ENCODE data around the gene SPTSSB. TPM values are rescaled to one million over a fixed set of nuclear protein-coding genes. Genes with fewer than 3 reads are reported as not detected.

SPTSSB gene
- under 0.01 TPM in 1 of 2 replicates, not detected in the other for total RNA-seq
- 0.07 TPM in 1 of 2 replicates, not detected in the other for polyA plus RNA-seq
- not detected in 2 replicates for polyA plus RNA-seq (2012)
- polyA minus RNA-seq (ENCODE audit: low replicate concordance), result not detected in 2 replicates

- DNase-seq (ENCODE audit: low read depth in 2 of 2), result peak; percentile 22 to 39
- Histone ChIP-seq H4K20me1 (ENCODE audit: control insufficient read depth, extremely low read depth, insufficient read depth, low read length) (no peaks in the 10 kb centered on the region), H3K27ac (ENCODE audit: insufficient read depth, low read length) (no peak within 1 kb of the TSS), H3K79me2 (ENCODE audit: control insufficient read depth, insufficient read depth, low read length) (no peaks in the 10 kb centered on the region), H3K27me3 (ENCODE audit: control insufficient read depth, insufficient read depth, low read length) (peaks cover 12% of the 10 kb centered on the region), H3K9ac (ENCODE audit: insufficient read depth, low read length) (peak within 1 kb of the TSS; percentile 4), H3K36me3 (ENCODE audit: control insufficient read depth, insufficient read depth, low read length) (no peaks in the 10 kb centered on the region), H3K4me1 (ENCODE audit: control insufficient read depth, extremely low read depth, insufficient read depth, low read length) (no peaks in the 10 kb centered on the region), H3K9me3 (ENCODE audit: control insufficient read depth, insufficient read depth, low read depth, low read length) (no peaks in the 10 kb centered on the region), H2AFZ (ENCODE audit: low read length) (peak within 1 kb of the TSS; percentile 81), H3K4me3 (replicated peaks in 1 of 4; ENCODE audit: control extremely low read depth in 1 of 4, insufficient read depth in 1 of 4, low read depth in 3 of 4, low read length in 4 of 4) (peak within 1 kb of the TSS; percentile 53 to 60 (median 56)), H3K4me2 (ENCODE audit: extremely low read depth, insufficient read depth, low read length) (peak within 1 kb of the TSS; percentile 88)
- TF ChIP-seq CTCF (conservative IDR thresholded peaks at IDR 0.05 in 1 of 2, IDR thresholded peaks at IDR 0.05 in 1 of 2; ENCODE audit: low read depth in 1 of 2, low read length in 2 of 2) (peak; percentile 28 to 32), EZH2 (IDR thresholded peaks at IDR 0.05; ENCODE audit: low read length, missing control alignments) (no peak)
These were observed at the start of gene SPTSSB for GRCh38 chr3:161371441-161372320. TSS of gene SPTSSB (minus strand) at chr3:161371517. CDS start at chr3:161346323, 25,194 bp downstream.

GRCh38 chr3:161420746-161421145 is 49.4 kb upstream of the SPTSSB start:
- H2AFZ ChIP-seq (ENCODE audit: low read length), result no peak overlapping the region
- no peaks in the 10 kb centered on the region for H3K79me2 ChIP-seq (ENCODE audit: control insufficient read depth, insufficient read depth, low read length)
- no peak overlapping the region for H3K4me3 ChIP-seq (replicated peaks in 1 of 4; ENCODE audit: control extremely low read depth in 1 of 4, insufficient read depth in 1 of 4, low read depth in 3 of 4, low read length in 4 of 4)
- TF ChIP-seq EZH2 (IDR thresholded peaks at IDR 0.05; ENCODE audit: low read length, missing control alignments) (no peak), CTCF (conservative IDR thresholded peaks at IDR 0.05 in 1 of 2, IDR thresholded peaks at IDR 0.05 in 1 of 2; ENCODE audit: low read depth in 1 of 2, low read length in 2 of 2) (peak in 1 of 2 donors; percentile 13)
- no peak overlapping the region for H3K4me2 ChIP-seq (ENCODE audit: extremely low read depth, insufficient read depth, low read length)
- H3K27me3 ChIP-seq (ENCODE audit: control insufficient read depth, insufficient read depth, low read length), result no peaks in the 10 kb centered on the region
- H4K20me1 ChIP-seq (ENCODE audit: control insufficient read depth, extremely low read depth, insufficient read depth, low read length), result no peaks in the 10 kb centered on the region
- no peaks in the 10 kb centered on the region for H3K36me3 ChIP-seq (ENCODE audit: control insufficient read depth, insufficient read depth, low read length)
- H3K27ac ChIP-seq (ENCODE audit: insufficient read depth, low read length), result no peak overlapping the region
- no peaks in the 10 kb centered on the region for H3K9me3 ChIP-seq (ENCODE audit: control insufficient read depth, insufficient read depth, low read depth, low read length)
- no peak overlapping the region for H3K9ac ChIP-seq (ENCODE audit: insufficient read depth, low read length)
- peak in 1 of 2 donors; percentile 42 for DNase-seq (ENCODE audit: low read depth in 2 of 2)
- H3K4me1 ChIP-seq (ENCODE audit: control insufficient read depth, extremely low read depth, insufficient read depth, low read length), result peaks cover 4% of the 10 kb centered on the region

GRCh38 chr3:161419555-161420333 is 48.4 kb upstream of the SPTSSB start:
- H3K27ac ChIP-seq (ENCODE audit: insufficient read depth, low read length), result no peak overlapping the region
- no peak overlapping the region for H3K4me3 ChIP-seq (replicated peaks in 1 of 4; ENCODE audit: control extremely low read depth in 1 of 4, insufficient read depth in 1 of 4, low read depth in 3 of 4, low read length in 4 of 4)
- H3K9ac ChIP-seq (ENCODE audit: insufficient read depth, low read length), result no peak overlapping the region
- H3K4me2 ChIP-seq (ENCODE audit: extremely low read depth, insufficient read depth, low read length), result no peak overlapping the region
- H3K9me3 ChIP-seq (ENCODE audit: control insufficient read depth, insufficient read depth, low read depth, low read length), result no peaks in the 10 kb centered on the region
- H4K20me1 ChIP-seq (ENCODE audit: control insufficient read depth, extremely low read depth, insufficient read depth, low read length), result no peaks in the 10 kb centered on the region
- H3K4me1 ChIP-seq (ENCODE audit: control insufficient read depth, extremely low read depth, insufficient read depth, low read length), result peaks cover 6% of the 10 kb centered on the region
- H3K79me2 ChIP-seq (ENCODE audit: control insufficient read depth, insufficient read depth, low read length), result no peaks in the 10 kb centered on the region
- no peak for DNase-seq (ENCODE audit: low read depth in 2 of 2)
- no peak for TF ChIP-seq EZH2 (IDR thresholded peaks at IDR 0.05; ENCODE audit: low read length, missing control alignments)
- TF ChIP-seq CTCF (conservative IDR thresholded peaks at IDR 0.05 in 1 of 2, IDR thresholded peaks at IDR 0.05 in 1 of 2; ENCODE audit: low read depth in 1 of 2, low read length in 2 of 2), result no peak
- no peaks in the 10 kb centered on the region for H3K27me3 ChIP-seq (ENCODE audit: control insufficient read depth, insufficient read depth, low read length)
- H2AFZ ChIP-seq (ENCODE audit: low read length), result no peak overlapping the region
- H3K36me3 ChIP-seq (ENCODE audit: control insufficient read depth, insufficient read depth, low read length), result no peaks in the 10 kb centered on the region
